Progenitor cell of endocrine pancreas (in vitro differentiated cells): Measurements from ENCODE around the gene SSTR3. TPM values are rescaled to one million over a fixed set of nuclear protein-coding genes. Genes with fewer than 3 reads are reported as not detected.

Source experiments
- DNase-seq: peaks from one replicate; pipeline ENCODE4 v3.0.0; 2021; ENCODE audit warnings: low spot score; ENCODE audit not compliant: unreplicated experiment
- H3K27ac Mint-ChIP-seq: 2 replicates; pipeline ENCODE4 v1.8.0; 2021; ENCODE audit warnings: mild to moderate bottlenecking, moderate library complexity, mixed read lengths
- H3K27me3 Mint-ChIP-seq: 2 replicates; pipeline ENCODE4 v1.8.0; 2021; ENCODE audit warnings: mixed read lengths
- H3K36me3 Mint-ChIP-seq: 2 replicates; pipeline ENCODE4 v1.8.0; 2022; ENCODE audit warnings: mixed read lengths; ENCODE audit not compliant: insufficient read depth
- H3K4me1 Mint-ChIP-seq: 2 replicates; pipeline ENCODE4 v1.8.0; 2021; ENCODE audit warnings: low read depth, mixed read lengths
- H3K4me3 Mint-ChIP-seq: 2 replicates; pipeline ENCODE4 v1.8.0; 2021; ENCODE audit warnings: low read depth, mild to moderate bottlenecking, moderate library complexity, mixed read lengths
- H3K9me3 Mint-ChIP-seq: 2 replicates; pipeline ENCODE4 v1.8.0; 2021; ENCODE audit warnings: low read depth, mixed read lengths
- CTCF ChIP-seq: fragments of 200-600 bp; sonication (generic); IDR thresholded peaks from one replicate; pipeline ENCODE4 v1.5.0; 2021; ENCODE audit warnings: antibody characterized with exemption, mild to moderate bottlenecking; ENCODE audit not compliant: unreplicated experiment
- total RNA-seq: library from RNA; stranded (reverse); gene quantifications from 2 replicates; pipeline ENCODE4 v1.2.1, GENCODE V29; 2021

The SSTR3 gene
- total RNA-seq, 1 donor from 2014 or later, result 1.9 TPM

GRCh38 chr22:37213941-37214730, 1.9 kb upstream of the SSTR3 start:
- H3K27ac Mint-ChIP-seq, result peak overlapping the region; percentile 35
- peaks cover 33% of the 10 kb centered on the region for H3K4me1 Mint-ChIP-seq

GRCh38 chr22:37213218-37213855, 1.1 kb upstream of the SSTR3 start:
- no peak for DNase-seq
- peaks cover 12% of the 10 kb centered on the region for H3K27me3 Mint-ChIP-seq
- peaks cover 28% of the 10 kb centered on the region for H3K4me1 Mint-ChIP-seq
- no peaks in the 10 kb centered on the region for H3K9me3 Mint-ChIP-seq
- no peak overlapping the region for H3K27ac Mint-ChIP-seq
- TF ChIP-seq CTCF, result no peak
- H3K36me3 Mint-ChIP-seq, result no peaks in the 10 kb centered on the region
- no peak overlapping the region for H3K4me3 Mint-ChIP-seq

More at GRCh38 chr22:37213941-37214730, 1.9 kb upstream of the SSTR3 start:
- Mint-ChIP-seq H3K4me3 (peak overlapping the region; percentile 23), H3K9me3 (no peaks in the 10 kb centered on the region), H3K36me3 (no peaks in the 10 kb centered on the region), H3K27me3 (peaks cover 16% of the 10 kb centered on the region)
- no peak for TF ChIP-seq CTCF
- no peak for DNase-seq

GRCh38 chr22:37211866-37212173, 457 bp downstream of the SSTR3 start:
- H3K27ac Mint-ChIP-seq, result no peak overlapping the region
- peaks cover 12% of the 10 kb centered on the region for H3K27me3 Mint-ChIP-seq
- H3K4me1 Mint-ChIP-seq, result peaks cover 28% of the 10 kb centered on the region
- DNase-seq, result no peak
- no peaks in the 10 kb centered on the region for H3K36me3 Mint-ChIP-seq
- H3K9me3 Mint-ChIP-seq, result no peaks in the 10 kb centered on the region
- no peak for TF ChIP-seq CTCF
- no peak overlapping the region for H3K4me3 Mint-ChIP-seq

GRCh38 chr22:37211075-37211865, 1.0 kb downstream of the SSTR3 start:
- H3K36me3 Mint-ChIP-seq, result no peaks in the 10 kb centered on the region
- no peak overlapping the region for H3K4me3 Mint-ChIP-seq
- TF ChIP-seq CTCF, result no peak
- no peak for DNase-seq
- peaks cover 12% of the 10 kb centered on the region for H3K27me3 Mint-ChIP-seq
- H3K4me1 Mint-ChIP-seq, result peaks cover 27% of the 10 kb centered on the region
- H3K27ac Mint-ChIP-seq, result no peak overlapping the region
- no peaks in the 10 kb centered on the region for H3K9me3 Mint-ChIP-seq
